Natural killer cell (primary cell): ENCODE results near the gene RALGAPB. TPM values are rescaled to one million over a fixed set of nuclear protein-coding genes. Genes with fewer than 3 reads are reported as not detected.

Experiments
- ATAC-seq, 3 donors: fragments of 150-1000 bp in 2 of 3; fragments of 200-7000 bp in 1 of 3; cut with Tn5 transposase; 1 replicate in 1 of 3; 2 replicates in 2 of 3; pipeline ENCODE4 v1.10.0; 2021; ENCODE audit warnings: mild to moderate bottlenecking in 2 of 3, moderate library complexity in 2 of 3
- DNase-seq, 2 donors: peaks; one replicate each; pipeline versions ENCODE4 v3.0.0 to v3.0.0-alpha.2; 2013 to 2021; ENCODE audit warnings: mixed read lengths in 1 of 2
- H3K27ac ChIP-seq: one replicate; pipeline ENCODE4 v1.5.1; 2013; ENCODE audit warnings: mild to moderate bottlenecking, low read length
- H3K27me3 ChIP-seq: one replicate; pipeline ENCODE4 v1.6.1; 2013; ENCODE audit warnings: low read length; ENCODE audit not compliant: control insufficient read depth, insufficient read depth
- H3K36me3 ChIP-seq: one replicate; pipeline ENCODE4 v1.6.1; 2013; ENCODE audit warnings: low read length; ENCODE audit not compliant: control insufficient read depth, insufficient read depth
- H3K4me1 ChIP-seq: one replicate; pipeline ENCODE4 v1.6.1; 2013; ENCODE audit warnings: low read length; ENCODE audit not compliant: control insufficient read depth, insufficient read depth
- H3K4me3 ChIP-seq: one replicate; pipeline ENCODE4 v1.5.1; 2013; ENCODE audit warnings: low read length
- H3K9me3 ChIP-seq: one replicate; pipeline ENCODE4 v1.6.1; 2013; ENCODE audit warnings: low read length; ENCODE audit not compliant: control insufficient read depth, insufficient read depth
- H3K27ac Mint-ChIP-seq, 2 donors: one replicate each; pipeline ENCODE4 v1.8.0; 2022; ENCODE audit warnings: mild to moderate bottlenecking in 2 of 2, mixed read lengths in 2 of 2, moderate library complexity in 1 of 2
- H3K27me3 Mint-ChIP-seq, 2 donors: one replicate each; pipeline ENCODE4 v1.8.0; 2022; ENCODE audit warnings: low read depth in 2 of 2, mixed read lengths in 2 of 2
- H3K36me3 Mint-ChIP-seq: one replicate; pipeline ENCODE4 v1.8.0; 2022; ENCODE audit warnings: mixed read lengths
- H3K4me1 Mint-ChIP-seq, 2 donors: one replicate each; pipeline ENCODE4 v1.8.0; 2022; ENCODE audit warnings: mixed read lengths in 2 of 2
- H3K4me3 Mint-ChIP-seq: one replicate; pipeline ENCODE4 v1.8.0; 2022; ENCODE audit warnings: mild to moderate bottlenecking, moderate library complexity, mixed read lengths
- H3K9me3 Mint-ChIP-seq, 2 donors: one replicate each; pipeline ENCODE4 v1.8.0; 2022; ENCODE audit warnings: mixed read lengths in 2 of 2
- CTCF ChIP-seq: fragments of 200-600 bp; IDR thresholded peaks from one replicate; pipeline ENCODE4 v1.8.0; 2022; ENCODE audit warnings: antibody characterized with exemption
- WGBS: methylation state at CpG from one replicate; pipeline ENCODE4 v1.1.7; 2013; ENCODE audit warnings: missing lambda C conversion rate; ENCODE audit not compliant: insufficient coverage; 5-methylcytosine and 5-hydroxymethylcytosine counted together
- intact Hi-C: fragments of 100-400 bp; cut with micrococcal nuclease; formaldehyde crosslinking; loops from one replicate; pipeline ENCODE4 v1.14.2; 2022
- total RNA-seq, 4 donors: library from RNA; stranded (reverse); fragments of 120-200 nt in 1 of 4; gene quantifications; one replicate each; pipeline versions ENCODE4 v1.2.3 to v1.2.4, GENCODE V29; 2013 to 2022

RALGAPB gene
- total RNA-seq, 3 donors from 2014 or later (not counting 1 experiment from before 2014, with no cell fraction given): 45.1 to 73.1 (median 57.4) TPM

GRCh38 chr20:38615283-38615682, 142.6 kb downstream of the RALGAPB start:
- H3K4me1 ChIP-seq: no peaks in the 10 kb centered on the region
- no peak overlapping the region for H3K4me3 Mint-ChIP-seq
- no peaks in the 10 kb centered on the region for H3K36me3 ChIP-seq
- H3K27me3 Mint-ChIP-seq: peaks cover 9 to 10% of the 10 kb centered on the region in 2 donors
- DNase-seq (no peak), ATAC-seq (no peak)
- intact Hi-C loops: no loop called here
- no peak overlapping the region for H3K27ac Mint-ChIP-seq
- H3K4me3 ChIP-seq: no peak overlapping the region
- H3K9me3 ChIP-seq: no peaks in the 10 kb centered on the region
- no peak for TF ChIP-seq CTCF
- no peaks in the 10 kb centered on the region for H3K9me3 Mint-ChIP-seq
- no peak overlapping the region for H3K27ac ChIP-seq
- 89% methylated on average over 15 of the region's 15 CpGs for WGBS
- no peaks in the 10 kb centered on the region for H3K36me3 Mint-ChIP-seq
- no peaks in the 10 kb centered on the region for H3K4me1 Mint-ChIP-seq
- H3K27me3 ChIP-seq: no peaks in the 10 kb centered on the region

GRCh38 chr20:38616457-38616856, 143.8 kb downstream of the RALGAPB start:
- intact Hi-C loops: no loop called here
- H3K27me3 Mint-ChIP-seq: peaks cover 13 to 22% of the 10 kb centered on the region in 2 donors
- no peak for ATAC-seq

GRCh38 chr20:38617011-38617829, 144.6 kb downstream of the RALGAPB start:
- Histone ChIP-seq H3K27ac (no peak overlapping the region), H3K9me3 (no peaks in the 10 kb centered on the region), H3K4me3 (no peak overlapping the region), H3K36me3 (no peaks in the 10 kb centered on the region), H3K4me1 (no peaks in the 10 kb centered on the region), H3K27me3 (no peaks in the 10 kb centered on the region)
- Mint-ChIP-seq H3K9me3 (no peaks in the 10 kb centered on the region), H3K4me1 (no peaks in the 10 kb centered on the region), H3K36me3 (no peaks in the 10 kb centered on the region), H3K27ac (no peak overlapping the region), H3K4me3 (no peak overlapping the region), H3K27me3 (peaks cover 13 to 23% of the 10 kb centered on the region in 2 donors)
- intact Hi-C loops: no loop called here
- no peak for ATAC-seq
- DNase-seq: no peak
- no peak for TF ChIP-seq CTCF
- WGBS: 79% methylated on average over 16 of the region's 16 CpGs

More at GRCh38 chr20:38616457-38616856, 143.8 kb downstream of the RALGAPB start:
- Mint-ChIP-seq H3K9me3 (no peaks in the 10 kb centered on the region), H3K4me3 (no peak overlapping the region), H3K36me3 (no peaks in the 10 kb centered on the region), H3K27ac (no peak overlapping the region), H3K4me1 (no peaks in the 10 kb centered on the region)
- WGBS: 93% methylated on average over 4 of the region's 4 CpGs
- H3K4me1 ChIP-seq: no peaks in the 10 kb centered on the region
- no peaks in the 10 kb centered on the region for H3K27me3 ChIP-seq
- no peak overlapping the region for H3K27ac ChIP-seq
- no peak for DNase-seq
- no peak overlapping the region for H3K4me3 ChIP-seq
- no peak for TF ChIP-seq CTCF
- no peaks in the 10 kb centered on the region for H3K36me3 ChIP-seq
- no peaks in the 10 kb centered on the region for H3K9me3 ChIP-seq

DNA sequence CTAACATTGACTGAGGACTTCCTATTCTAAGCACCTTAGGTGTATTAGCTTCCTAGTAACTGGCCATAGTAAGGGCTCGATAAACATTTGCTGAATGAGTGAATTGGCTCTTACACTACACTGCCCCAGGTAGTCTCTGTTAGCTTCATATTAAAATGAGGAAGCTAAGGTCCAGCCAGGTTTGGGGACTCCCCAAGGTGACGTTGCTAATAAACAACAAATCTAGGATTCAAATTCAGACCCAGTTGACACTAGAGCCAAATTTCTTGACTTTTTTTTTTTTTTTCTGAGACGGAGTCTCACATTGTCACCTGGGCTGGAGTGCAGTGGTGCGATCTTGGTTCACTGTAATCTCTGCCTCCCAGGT, 145.2 kb downstream of the RALGAPB start:
- Mint-ChIP-seq H3K4me1 (no peaks in the 10 kb centered on the region), H3K9me3 (no peaks in the 10 kb centered on the region), H3K27me3 (peaks cover 13 to 23% of the 10 kb centered on the region in 2 donors), H3K36me3 (no peaks in the 10 kb centered on the region), H3K27ac (no peak overlapping the region), H3K4me3 (no peak overlapping the region)
- no peak overlapping the region for H3K27ac ChIP-seq
- no peaks in the 10 kb centered on the region for H3K4me1 ChIP-seq
- no peaks in the 10 kb centered on the region for H3K36me3 ChIP-seq
- intact Hi-C loops: no loop called here
- 69% methylated on average over 4 of the region's 4 CpGs for WGBS
- no peaks in the 10 kb centered on the region for H3K27me3 ChIP-seq
- no peaks in the 10 kb centered on the region for H3K9me3 ChIP-seq
- DNase-seq (no peak), ATAC-seq (no peak)
- no peak for TF ChIP-seq CTCF
- no peak overlapping the region for H3K4me3 ChIP-seq
